ENCODE measurements around the gene PTRHD1.

PTRHD1 gene

DNA sequence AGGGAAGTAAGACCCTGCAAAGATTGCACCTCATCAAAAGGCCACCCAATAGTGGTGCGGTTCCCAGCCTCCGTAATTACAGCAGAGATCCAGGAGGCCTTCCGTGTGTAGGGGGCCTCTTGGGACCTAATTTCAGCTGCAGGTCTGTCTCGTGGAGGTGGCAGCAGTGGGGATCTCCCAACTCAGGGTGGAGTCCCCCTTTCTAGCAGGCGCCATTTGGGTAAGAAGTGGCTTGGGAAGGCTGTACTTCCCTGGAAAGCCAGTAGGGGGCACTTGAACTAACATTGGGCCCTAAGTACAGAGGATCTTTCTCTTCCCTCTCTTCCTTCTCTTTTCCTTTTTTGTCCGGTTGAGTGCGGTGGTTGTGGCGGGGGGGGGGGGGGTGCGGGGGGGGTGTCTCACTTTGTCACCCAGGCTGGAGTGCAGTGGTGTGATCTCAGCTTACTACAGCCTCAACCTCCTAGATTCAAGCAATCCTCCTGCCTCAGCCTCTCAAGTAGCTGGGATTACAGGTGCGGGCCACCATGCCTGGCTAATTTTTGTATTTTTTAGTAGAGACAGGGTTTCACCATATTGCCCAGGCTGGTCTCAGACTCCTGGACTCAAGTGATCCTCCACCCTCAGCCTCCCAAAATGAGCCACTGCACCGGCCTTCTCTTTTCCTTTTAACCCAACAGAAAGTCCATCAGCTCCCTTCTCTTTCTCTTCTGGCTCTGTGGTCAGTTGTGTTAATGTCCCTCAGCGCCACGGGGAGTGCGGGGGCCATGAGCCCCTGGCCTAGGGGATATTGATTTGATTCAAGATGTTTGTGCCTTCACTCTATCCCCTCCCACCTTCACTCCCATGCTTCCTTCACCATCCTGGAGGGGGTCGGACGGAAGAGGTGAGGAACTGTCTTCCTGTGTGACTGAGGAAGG lies 32.0 kb upstream of the PTRHD1 start:
- no peak overlapping the region for H3K4me3 ChIP-seq (ENCODE audit: low read depth in 1 of 2, low read length in 2 of 2)
- TF ChIP-seq, protein P1, sequence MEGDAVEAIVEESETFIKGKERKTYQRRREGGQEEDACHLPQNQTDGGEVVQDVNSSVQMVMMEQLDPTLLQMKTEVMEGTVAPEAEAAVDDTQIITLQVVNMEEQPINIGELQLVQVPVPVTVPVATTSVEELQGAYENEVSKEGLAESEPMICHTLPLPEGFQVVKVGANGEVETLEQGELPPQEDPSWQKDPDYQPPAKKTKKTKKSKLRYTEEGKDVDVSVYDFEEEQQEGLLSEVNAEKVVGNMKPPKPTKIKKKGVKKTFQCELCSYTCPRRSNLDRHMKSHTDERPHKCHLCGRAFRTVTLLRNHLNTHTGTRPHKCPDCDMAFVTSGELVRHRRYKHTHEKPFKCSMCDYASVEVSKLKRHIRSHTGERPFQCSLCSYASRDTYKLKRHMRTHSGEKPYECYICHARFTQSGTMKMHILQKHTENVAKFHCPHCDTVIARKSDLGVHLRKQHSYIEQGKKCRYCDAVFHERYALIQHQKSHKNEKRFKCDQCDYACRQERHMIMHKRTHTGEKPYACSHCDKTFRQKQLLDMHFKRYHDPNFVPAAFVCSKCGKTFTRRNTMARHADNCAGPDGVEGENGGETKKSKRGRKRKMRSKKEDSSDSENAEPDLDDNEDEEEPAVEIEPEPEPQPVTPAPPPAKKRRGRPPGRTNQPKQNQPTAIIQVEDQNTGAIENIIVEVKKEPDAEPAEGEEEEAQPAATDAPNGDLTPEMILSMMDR (IDR thresholded peaks at IDR 0.05; ENCODE audit: borderline replicate concordance, extremely low read depth, low read length, poor library complexity, severe bottlenecking), result peak; percentile 82
- no peak for TF ChIP-seq EZH2 (IDR thresholded peaks at IDR 0.05; ENCODE audit: borderline replicate concordance, low read depth, low read length, severe bottlenecking)
- no peaks in the 10 kb centered on the region for H3K27me3 ChIP-seq (ENCODE audit: insufficient read depth, low read length, poor library complexity)
- no peak overlapping the region for H2AFZ ChIP-seq (ENCODE audit: low read depth, low read length)
- no peaks in the 10 kb centered on the region for H3K9me3 ChIP-seq (ENCODE audit: insufficient read depth, low read length, severe bottlenecking)
- DNase-seq, result peak; percentile 43
- H3K79me2 ChIP-seq (ENCODE audit: insufficient read depth, low read length), result peaks cover 4% of the 10 kb centered on the region; the same call in 1 of the 2 replicates
- no peaks in the 10 kb centered on the region for H3K4me1 ChIP-seq (ENCODE audit: insufficient read depth, low read length)
- no peak overlapping the region for H3K9ac ChIP-seq (ENCODE audit: low read depth, low read length)
- H3K27ac ChIP-seq (ENCODE audit: low read length), result no peak overlapping the region; the same call in 1 of the 2 replicates
- peaks cover 18% of the 10 kb centered on the region for H4K20me1 ChIP-seq (ENCODE audit: insufficient read depth, low read length)
- H3K36me3 ChIP-seq (ENCODE audit: insufficient read depth, low read length), result peaks cover 79% of the 10 kb centered on the region
- no peak for ATAC-seq (ENCODE audit: insufficient read depth, low read depth)
- H3K4me2 ChIP-seq (ENCODE audit: insufficient read depth, low read length), result no peak overlapping the region

DNA sequence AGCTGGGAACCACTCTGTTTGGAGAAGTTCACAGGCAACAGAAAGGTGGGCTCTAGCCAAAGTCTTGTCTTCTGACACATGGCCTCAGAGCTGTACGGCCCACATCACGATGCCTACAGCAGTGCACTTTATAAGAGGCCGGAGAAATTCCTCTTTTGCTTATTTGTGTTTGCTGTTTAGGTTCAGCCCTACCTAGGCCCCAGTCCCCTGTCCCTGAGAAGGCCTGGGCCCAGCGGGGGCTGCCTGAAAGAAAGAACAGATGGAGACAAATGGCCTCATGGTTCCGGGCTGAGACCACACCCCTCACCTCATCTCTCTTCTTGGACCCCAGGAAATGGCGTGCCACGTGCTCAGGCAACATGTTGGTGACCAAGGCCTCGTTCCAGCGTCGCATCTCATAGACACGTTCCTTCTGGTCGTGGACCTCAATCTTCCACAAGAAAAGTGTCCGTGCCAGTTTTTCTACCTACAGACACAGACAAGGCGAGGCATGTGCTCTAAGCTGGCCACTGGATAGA lies 30.9 kb upstream of the PTRHD1 start:
- no peak for DNase-seq
- peaks cover 89% of the 10 kb centered on the region for H3K36me3 ChIP-seq (ENCODE audit: insufficient read depth, low read length)

DNA sequence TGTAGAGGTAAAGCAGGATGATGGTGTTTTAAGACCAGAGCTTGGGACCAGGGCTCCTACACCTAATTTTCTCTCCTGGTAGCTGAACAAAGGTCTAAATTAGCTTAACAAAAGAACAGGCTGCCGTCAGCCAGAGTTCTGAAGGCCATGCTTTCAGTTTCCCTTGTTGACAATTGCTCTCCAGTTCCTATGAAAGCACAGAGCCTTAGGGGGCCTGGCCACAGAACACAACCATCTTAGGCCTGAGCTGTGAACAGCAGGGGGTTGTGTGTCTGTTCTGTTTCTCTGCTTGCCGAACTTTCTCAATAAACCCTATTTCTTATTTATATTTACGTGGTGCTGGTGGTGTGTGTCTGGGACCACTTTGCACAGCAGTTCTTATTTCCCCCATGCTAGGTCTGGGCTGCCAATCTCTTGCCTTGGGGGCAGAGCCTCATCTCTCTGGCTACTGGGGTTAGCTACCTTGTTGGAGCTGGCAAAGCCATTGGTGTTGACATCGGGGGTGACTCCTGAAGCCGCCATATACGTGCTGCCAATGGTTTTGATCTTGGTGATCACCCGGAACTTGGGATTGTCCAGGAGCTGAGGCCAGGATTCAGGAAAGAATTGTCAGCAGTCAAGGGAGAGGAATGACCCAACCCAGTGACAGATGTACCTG lies 29.0 kb upstream of the PTRHD1 start:
- Histone ChIP-seq H2AFZ (ENCODE audit: low read depth, low read length) (no peak overlapping the region), H3K9ac (ENCODE audit: low read depth, low read length) (no peak overlapping the region), H3K4me2 (ENCODE audit: insufficient read depth, low read length) (no peak overlapping the region), H3K4me3 (ENCODE audit: low read depth in 1 of 2, low read length in 2 of 2) (no peak overlapping the region), H3K36me3 (ENCODE audit: insufficient read depth, low read length) (peaks cover 99% of the 10 kb centered on the region), H4K20me1 (ENCODE audit: insufficient read depth, low read length) (peaks cover 11% of the 10 kb centered on the region), H3K9me3 (ENCODE audit: insufficient read depth, low read length, severe bottlenecking) (no peaks in the 10 kb centered on the region), H3K79me2 (ENCODE audit: insufficient read depth, low read length) (peaks cover 4% of the 10 kb centered on the region; the same call in 1 of the 2 replicates), H3K27me3 (ENCODE audit: insufficient read depth, low read length, poor library complexity) (no peaks in the 10 kb centered on the region), H3K4me1 (ENCODE audit: insufficient read depth, low read length) (no peaks in the 10 kb centered on the region), H3K27ac (ENCODE audit: low read length) (no peak overlapping the region)
- no peak for ATAC-seq (ENCODE audit: insufficient read depth, low read depth)
- peak; percentile 4 for DNase-seq
- TF ChIP-seq EZH2 (IDR thresholded peaks at IDR 0.05; ENCODE audit: borderline replicate concordance, low read depth, low read length, severe bottlenecking), result no peak
- TF ChIP-seq, protein P1 (IDR thresholded peaks at IDR 0.05; ENCODE audit: borderline replicate concordance, extremely low read depth, low read length, poor library complexity, severe bottlenecking), result no peak

More for the DNA sequence above, 30.9 kb upstream of the PTRHD1 start:
- TF ChIP-seq EZH2 (IDR thresholded peaks at IDR 0.05; ENCODE audit: borderline replicate concordance, low read depth, low read length, severe bottlenecking), result no peak
- TF ChIP-seq, protein P1 (IDR thresholded peaks at IDR 0.05; ENCODE audit: borderline replicate concordance, extremely low read depth, low read length, poor library complexity, severe bottlenecking), result no peak
- no peak overlapping the region for H3K4me3 ChIP-seq (ENCODE audit: low read depth in 1 of 2, low read length in 2 of 2)
- peaks cover 18% of the 10 kb centered on the region for H4K20me1 ChIP-seq (ENCODE audit: insufficient read depth, low read length)
- no peaks in the 10 kb centered on the region for H3K27me3 ChIP-seq (ENCODE audit: insufficient read depth, low read length, poor library complexity)
- H2AFZ ChIP-seq (ENCODE audit: low read depth, low read length), result no peak overlapping the region
- peaks cover 4% of the 10 kb centered on the region; the same call in 1 of the 2 replicates for H3K79me2 ChIP-seq (ENCODE audit: insufficient read depth, low read length)
- no peaks in the 10 kb centered on the region for H3K4me1 ChIP-seq (ENCODE audit: insufficient read depth, low read length)
- no peak overlapping the region for H3K9ac ChIP-seq (ENCODE audit: low read depth, low read length)
- H3K9me3 ChIP-seq (ENCODE audit: insufficient read depth, low read length, severe bottlenecking), result no peaks in the 10 kb centered on the region
- no peak for ATAC-seq (ENCODE audit: insufficient read depth, low read depth)
- no peak overlapping the region for H3K27ac ChIP-seq (ENCODE audit: low read length)
- no peak overlapping the region for H3K4me2 ChIP-seq (ENCODE audit: insufficient read depth, low read length)

Data from DND-41 (cell line).